Measurements from ENCODE around the gene TEX29. TPM values are rescaled to one million over a fixed set of nuclear protein-coding genes. Genes with fewer than 3 reads are reported as not detected.

TEX29 gene
- total RNA-seq (under 1 TPM in 1 of 4 donors, not detected in 3; 0.48 TPM), polyA plus RNA-seq (0.25 TPM)
- long read RNA-seq, donor 1, result 0 reads
- long read RNA-seq, donor 2, partial matches to known transcripts, result 1 of 1 reads
- long read RNA-seq, donor 2, other reads (novel, unspliced or antisense), result 0 of 1 reads
- long read RNA-seq, donor 3, result 0 reads
- long read RNA-seq, donor 4, result 0 reads

DNA sequence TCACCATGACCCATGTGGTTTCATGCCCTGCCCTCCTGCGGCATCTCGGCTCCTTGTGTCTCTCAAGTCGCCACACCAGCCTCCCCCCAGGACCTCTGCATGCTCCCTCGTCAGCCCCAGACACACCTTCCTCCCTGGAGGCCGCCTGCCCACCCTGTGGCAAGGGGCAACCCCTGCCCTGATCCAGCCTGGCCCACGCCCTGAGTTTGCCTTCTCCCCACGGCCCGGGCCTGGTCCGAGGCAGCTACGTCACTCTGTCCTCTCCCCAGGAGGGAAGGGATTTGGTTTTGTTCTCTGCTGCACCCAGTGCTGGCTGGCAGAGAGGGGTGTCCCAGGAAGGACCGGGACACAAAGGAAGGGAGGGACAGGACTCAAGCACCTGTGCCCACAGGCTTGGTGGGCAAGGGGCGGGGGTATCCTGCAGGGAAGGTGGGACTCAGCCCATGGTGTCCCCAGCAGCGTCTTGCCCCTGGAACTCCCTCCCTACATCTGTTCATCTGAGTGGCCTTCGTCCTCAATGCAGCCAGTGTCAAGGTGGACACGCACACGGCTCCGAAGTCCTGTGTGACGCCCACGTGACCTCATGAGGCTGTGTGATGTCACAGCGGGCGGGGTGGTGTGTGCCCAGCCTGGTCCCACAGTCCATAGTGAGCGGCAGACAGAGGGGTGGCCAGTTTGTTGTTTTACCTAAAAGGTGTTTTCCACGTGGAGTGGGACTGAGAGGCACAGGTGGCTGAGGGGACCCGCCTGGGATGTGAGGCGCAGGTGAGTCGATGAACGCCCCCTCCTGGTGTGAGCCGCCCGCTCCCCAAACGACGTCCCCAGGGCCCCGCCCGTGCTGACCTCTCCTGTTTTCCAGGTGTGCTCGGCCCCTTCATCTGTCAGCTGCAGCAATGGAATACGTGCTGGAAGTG is at the start of gene TEX29:
Gene TEX29 (plus strand): TSS at position 645 of the 914 bp plus-strand sequence. CDS start 249 bp downstream, at position 894.
- WGBS, result 80% methylated on average over 35 of the region's 35 CpGs
- Histone ChIP-seq H3K9me3 (ENCODE audit: control insufficient read depth, low read length) (no peaks in the 10 kb centered on the region), H3K4me3 (ENCODE audit: low read length) (no peak within 1 kb of the TSS), H3K27ac (ENCODE audit: low read length) (no peak within 1 kb of the TSS), H3K4me1 (ENCODE audit: control insufficient read depth, insufficient read depth, low read length) (no peaks in the 10 kb centered on the region), H3K27me3 (ENCODE audit: control insufficient read depth, insufficient read depth) (no peaks in the 10 kb centered on the region)
- intact Hi-C loops (cut with DNase I), result no loop called here
- ATAC-seq, result no peak
- DNase-seq, result no peak

DNA sequence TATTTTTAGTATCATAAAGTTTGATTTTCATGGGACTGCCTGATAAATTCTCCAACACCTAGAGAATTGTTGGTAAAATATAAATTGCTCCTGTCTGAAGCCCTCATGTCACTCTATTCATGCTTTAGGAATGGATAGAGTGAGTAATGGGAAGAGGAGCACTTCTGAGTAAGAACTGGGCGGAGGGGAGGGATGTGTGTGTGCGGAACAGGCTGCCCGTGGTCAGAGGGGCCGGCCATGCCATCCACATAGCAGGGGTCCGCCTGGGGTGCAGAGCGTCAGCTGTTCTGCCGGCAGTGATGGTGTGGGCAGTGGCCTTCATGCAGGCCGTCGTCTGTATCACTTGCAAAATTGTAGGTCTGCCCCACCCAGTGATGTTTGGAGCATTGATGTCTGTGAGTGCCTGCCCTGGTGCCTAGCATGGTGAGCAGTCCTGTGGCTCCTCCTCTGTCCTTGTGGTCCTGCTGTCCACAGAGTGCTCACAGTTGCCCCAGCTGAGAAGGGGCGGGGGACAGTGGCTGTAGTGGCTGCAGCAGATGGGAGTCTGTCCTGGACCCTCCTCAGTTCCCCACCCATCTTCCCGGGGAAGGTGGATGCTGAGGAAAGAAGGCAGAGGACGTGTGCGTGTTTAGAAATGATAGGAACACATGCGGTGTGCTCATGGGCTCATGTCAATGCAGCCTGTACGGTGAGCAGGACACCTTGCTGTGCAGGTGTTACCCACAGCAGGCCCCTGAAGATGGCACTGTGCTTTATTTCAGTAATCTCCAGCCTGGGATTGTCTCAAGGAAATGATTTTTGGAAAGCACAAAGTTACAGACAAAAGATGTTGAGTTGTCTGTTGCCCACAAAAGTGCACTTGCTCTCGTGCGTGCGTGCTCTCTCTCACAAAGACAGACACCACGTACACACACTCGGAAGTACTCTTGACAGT is 49.4 kb upstream of the TEX29 start:
- DNase-seq (no peak), ATAC-seq (peak; percentile 14 to 29)
- Histone ChIP-seq H3K4me3 (ENCODE audit: low read length) (no peak overlapping the region), H3K9me3 (ENCODE audit: control insufficient read depth, low read length) (no peaks in the 10 kb centered on the region), H3K27me3 (ENCODE audit: control insufficient read depth, insufficient read depth) (no peaks in the 10 kb centered on the region), H3K4me1 (ENCODE audit: control insufficient read depth, insufficient read depth, low read length) (peaks cover 4% of the 10 kb centered on the region), H3K27ac (ENCODE audit: low read length) (no peak overlapping the region)
- intact Hi-C loops (cut with DNase I), result no loop called here
- WGBS, result 89% methylated on average over 20 of the region's 20 CpGs

DNA sequence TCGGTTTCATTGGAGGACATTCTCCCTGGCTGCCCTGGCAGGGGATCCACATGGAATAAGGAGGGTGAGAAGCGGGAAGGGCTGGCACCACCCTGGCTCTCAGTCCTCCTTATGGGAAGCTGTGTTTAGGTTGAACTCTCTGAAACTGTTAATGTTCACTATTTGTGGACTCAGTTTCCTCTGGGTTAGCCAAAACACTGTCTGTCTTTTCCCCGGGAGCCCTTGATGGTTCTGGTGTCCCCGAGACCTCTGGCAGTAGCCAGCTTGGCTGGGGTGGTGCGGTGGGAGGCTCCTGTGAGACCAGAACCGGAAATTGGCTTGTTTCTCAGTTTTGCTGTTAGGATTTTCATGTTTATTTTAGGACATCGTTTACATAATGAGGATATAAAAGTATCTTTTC is 48.3 kb upstream of the TEX29 start:
- Histone ChIP-seq H3K4me1 (ENCODE audit: control insufficient read depth, insufficient read depth, low read length) (peaks cover 4% of the 10 kb centered on the region), H3K27me3 (ENCODE audit: control insufficient read depth, insufficient read depth) (no peaks in the 10 kb centered on the region), H3K27ac (ENCODE audit: low read length) (no peak overlapping the region), H3K9me3 (ENCODE audit: control insufficient read depth, low read length) (no peaks in the 10 kb centered on the region), H3K4me3 (ENCODE audit: low read length) (no peak overlapping the region)
- DNase-seq (no peak), ATAC-seq (peak in 1 of 2 donors; percentile 44)
- 58% methylated on average over 7 of the region's 7 CpGs for whole genome bisulfite sequencing
- intact Hi-C loops (cut with DNase I), result no loop called here

DNA sequence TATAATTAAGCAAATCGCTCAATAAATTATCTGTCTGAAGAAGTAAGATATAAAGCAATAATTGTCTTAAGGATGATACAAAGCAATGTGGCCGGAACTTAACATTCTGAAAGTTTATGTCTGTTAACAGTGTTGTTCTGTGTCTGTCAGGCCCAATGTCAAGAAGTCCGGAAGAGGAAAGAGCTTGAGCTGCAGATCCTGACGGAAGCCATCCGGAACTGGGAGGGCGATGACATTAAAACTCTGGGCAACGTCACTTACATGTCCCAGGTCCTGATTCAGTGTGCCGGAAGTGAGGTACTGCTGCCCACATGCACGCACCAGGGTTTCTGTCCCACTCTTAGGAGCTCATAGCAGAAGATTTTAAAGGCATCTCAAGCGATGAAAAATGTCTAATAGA is 45.1 kb upstream of the TEX29 start:
- peaks cover 4% of the 10 kb centered on the region for H3K4me1 ChIP-seq (ENCODE audit: control insufficient read depth, insufficient read depth, low read length)
- DNase-seq (no peak), ATAC-seq (no peak)
- no peaks in the 10 kb centered on the region for H3K9me3 ChIP-seq (ENCODE audit: control insufficient read depth, low read length)
- intact Hi-C loops (cut with DNase I), result no loop called here
- no peak overlapping the region for H3K27ac ChIP-seq (ENCODE audit: low read length)
- WGBS, result 62% methylated on average over 10 of the region's 10 CpGs
- no peaks in the 10 kb centered on the region for H3K27me3 ChIP-seq (ENCODE audit: control insufficient read depth, insufficient read depth)
- H3K4me3 ChIP-seq (ENCODE audit: low read length), result no peak overlapping the region

DNA sequence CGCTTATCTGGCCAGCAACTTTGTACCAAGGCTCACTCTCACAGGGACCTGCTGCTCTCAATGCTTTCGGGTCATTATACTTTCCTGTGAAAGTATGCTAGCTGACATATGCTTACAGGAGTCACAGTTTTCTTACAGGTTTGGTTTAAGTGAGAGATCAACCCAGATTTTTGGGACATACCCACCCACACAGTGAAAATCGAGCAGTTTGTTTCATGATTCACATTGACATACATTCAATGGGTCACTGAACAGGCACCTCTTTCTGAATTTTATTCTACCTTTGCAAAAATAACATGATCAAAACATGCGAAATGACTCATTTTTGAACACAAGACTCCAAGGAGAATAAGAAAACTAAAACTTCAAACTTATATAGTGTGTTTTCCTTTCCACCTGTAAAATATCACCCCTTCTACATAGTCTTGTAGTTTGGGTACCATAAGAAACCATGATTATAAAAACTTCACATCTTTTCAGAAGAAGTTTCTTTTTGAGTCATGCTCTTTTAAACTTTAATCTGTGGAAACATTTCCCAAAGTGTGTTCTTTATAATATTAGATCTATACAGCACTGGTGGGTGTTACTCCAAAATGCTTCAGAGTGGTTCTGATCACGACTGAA is 44.3 kb upstream of the TEX29 start:
- no peak for ATAC-seq
- no peak overlapping the region for H3K4me3 ChIP-seq (ENCODE audit: low read length)
- no peak overlapping the region for H3K27ac ChIP-seq (ENCODE audit: low read length)
- intact Hi-C loops (cut with DNase I), result no loop called here
- 93% methylated on average over 5 of the region's 5 CpGs for WGBS
- peaks cover 6% of the 10 kb centered on the region for H3K4me1 ChIP-seq (ENCODE audit: control insufficient read depth, insufficient read depth, low read length)
- H3K27me3 ChIP-seq (ENCODE audit: control insufficient read depth, insufficient read depth), result no peaks in the 10 kb centered on the region
- H3K9me3 ChIP-seq (ENCODE audit: control insufficient read depth, low read length), result no peaks in the 10 kb centered on the region
- no peak for DNase-seq

DNA sequence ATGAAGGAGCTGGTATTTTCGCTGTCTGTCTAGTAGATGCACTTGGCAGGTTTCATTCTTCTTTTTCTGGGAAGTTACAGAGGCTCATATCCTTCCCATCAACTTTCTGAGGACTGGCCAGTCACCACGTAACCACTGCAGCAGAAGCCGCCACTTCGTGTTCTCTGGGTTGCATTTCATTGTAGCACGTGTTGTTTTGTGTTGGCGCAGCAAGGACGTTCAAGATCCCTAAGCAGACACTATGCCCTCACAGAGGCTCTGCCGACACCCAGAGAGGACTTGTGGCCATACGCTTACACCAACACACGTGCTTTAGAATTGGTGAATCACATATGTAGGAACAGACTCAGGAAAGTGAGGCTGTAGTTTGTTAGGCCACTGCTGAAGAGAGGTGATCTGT is 42.2 kb upstream of the TEX29 start:
- intact Hi-C loops (cut with DNase I), result no loop called here
- peak; percentile 32 to 45 for ATAC-seq
- Histone ChIP-seq H3K4me1 (ENCODE audit: control insufficient read depth, insufficient read depth, low read length) (peaks cover 4% of the 10 kb centered on the region), H3K27ac (ENCODE audit: low read length) (peak overlapping the region; percentile 96), H3K27me3 (ENCODE audit: control insufficient read depth, insufficient read depth) (no peaks in the 10 kb centered on the region), H3K4me3 (ENCODE audit: low read length) (no peak overlapping the region), H3K9me3 (ENCODE audit: control insufficient read depth, low read length) (no peaks in the 10 kb centered on the region)
- 71% methylated on average over 10 of the region's 10 CpGs for WGBS
- peak in 1 of 3 donors; percentile 54 for DNase-seq

DNA sequence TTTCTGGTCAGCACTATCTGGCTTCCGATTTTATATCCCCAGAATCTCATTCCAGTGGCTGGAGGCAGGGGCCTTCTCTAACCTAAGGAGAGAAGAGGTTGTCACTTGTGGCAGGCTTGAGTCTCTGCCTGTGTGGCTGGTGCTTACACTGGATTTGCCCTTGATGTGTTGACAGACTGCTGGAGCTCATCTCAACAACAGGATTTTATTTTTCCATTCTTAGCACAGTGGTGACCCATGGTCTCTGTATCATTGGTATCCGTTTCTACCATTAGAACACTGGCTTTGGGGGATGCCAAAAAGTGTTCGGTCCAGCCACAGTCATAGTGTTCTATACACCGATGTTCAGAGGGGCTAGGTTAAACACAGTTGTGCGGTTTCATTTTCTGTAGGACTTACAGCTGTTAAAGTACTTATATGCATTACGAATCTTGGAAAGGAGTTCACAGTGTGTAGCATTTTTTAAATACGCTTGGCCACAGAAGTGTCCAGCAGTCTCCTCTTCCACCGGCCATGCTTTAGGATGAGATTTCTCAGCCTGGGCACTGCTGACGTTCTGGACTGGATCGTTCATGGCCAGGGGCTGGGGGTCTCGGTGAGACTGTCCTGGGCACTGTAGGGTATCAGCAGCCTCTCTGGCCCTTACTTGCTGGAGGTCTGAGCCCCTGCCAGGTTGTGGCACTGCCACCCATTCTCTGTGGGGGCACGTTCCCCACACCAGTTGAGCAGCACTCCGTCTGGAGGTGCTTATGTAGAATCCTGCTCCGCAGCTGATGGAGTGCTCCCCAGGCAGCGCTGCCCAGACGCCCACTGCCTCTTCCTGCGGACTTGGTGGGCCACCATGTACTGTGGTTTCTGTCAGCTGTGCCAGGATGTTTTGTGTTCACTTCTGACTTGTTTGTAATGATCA is 41.4 kb upstream of the TEX29 start:
- ATAC-seq (peak; percentile 68 to 73), DNase-seq (peak in 1 of 3 donors; percentile 40)
- Histone ChIP-seq H3K9me3 (ENCODE audit: control insufficient read depth, low read length) (no peaks in the 10 kb centered on the region), H3K27ac (ENCODE audit: low read length) (peak overlapping the region; percentile 96), H3K4me1 (ENCODE audit: control insufficient read depth, insufficient read depth, low read length) (peaks cover 4% of the 10 kb centered on the region), H3K27me3 (ENCODE audit: control insufficient read depth, insufficient read depth) (no peaks in the 10 kb centered on the region), H3K4me3 (ENCODE audit: low read length) (no peak overlapping the region)
- 73% methylated on average over 17 of the region's 17 CpGs for WGBS
- intact Hi-C loops (cut with DNase I), result no loop called here

DNA sequence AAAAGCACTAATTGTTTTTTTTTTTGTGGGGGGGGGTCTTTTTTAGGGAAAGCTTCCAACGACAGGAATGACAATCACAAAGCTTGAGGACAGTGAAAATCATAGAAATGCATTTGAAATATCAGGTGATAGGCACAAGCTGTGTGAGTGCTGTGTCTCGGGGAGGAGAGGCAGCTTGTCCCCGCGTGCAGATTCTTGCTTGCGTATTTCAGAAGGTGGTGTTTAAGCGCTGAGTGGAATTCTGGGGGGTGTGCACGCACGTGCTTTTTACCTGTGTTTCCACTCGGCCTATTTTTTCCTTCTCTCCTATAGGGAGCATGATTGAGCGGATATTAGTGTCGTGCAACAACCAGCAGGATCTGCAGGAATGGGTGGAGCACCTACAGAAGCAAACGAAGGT is 40.2 kb upstream of the TEX29 start:
- peak overlapping the region; percentile 79 for H3K27ac ChIP-seq (ENCODE audit: low read length)
- intact Hi-C loops (cut with DNase I), result no loop called here
- H3K4me1 ChIP-seq (ENCODE audit: control insufficient read depth, insufficient read depth, low read length), result peaks cover 4% of the 10 kb centered on the region
- ATAC-seq (no peak), DNase-seq (no peak)
- H3K4me3 ChIP-seq (ENCODE audit: low read length), result no peak overlapping the region
- no peaks in the 10 kb centered on the region for H3K9me3 ChIP-seq (ENCODE audit: control insufficient read depth, low read length)
- no peaks in the 10 kb centered on the region for H3K27me3 ChIP-seq (ENCODE audit: control insufficient read depth, insufficient read depth)
- WGBS, result 69% methylated on average over 12 of the region's 12 CpGs

DNA sequence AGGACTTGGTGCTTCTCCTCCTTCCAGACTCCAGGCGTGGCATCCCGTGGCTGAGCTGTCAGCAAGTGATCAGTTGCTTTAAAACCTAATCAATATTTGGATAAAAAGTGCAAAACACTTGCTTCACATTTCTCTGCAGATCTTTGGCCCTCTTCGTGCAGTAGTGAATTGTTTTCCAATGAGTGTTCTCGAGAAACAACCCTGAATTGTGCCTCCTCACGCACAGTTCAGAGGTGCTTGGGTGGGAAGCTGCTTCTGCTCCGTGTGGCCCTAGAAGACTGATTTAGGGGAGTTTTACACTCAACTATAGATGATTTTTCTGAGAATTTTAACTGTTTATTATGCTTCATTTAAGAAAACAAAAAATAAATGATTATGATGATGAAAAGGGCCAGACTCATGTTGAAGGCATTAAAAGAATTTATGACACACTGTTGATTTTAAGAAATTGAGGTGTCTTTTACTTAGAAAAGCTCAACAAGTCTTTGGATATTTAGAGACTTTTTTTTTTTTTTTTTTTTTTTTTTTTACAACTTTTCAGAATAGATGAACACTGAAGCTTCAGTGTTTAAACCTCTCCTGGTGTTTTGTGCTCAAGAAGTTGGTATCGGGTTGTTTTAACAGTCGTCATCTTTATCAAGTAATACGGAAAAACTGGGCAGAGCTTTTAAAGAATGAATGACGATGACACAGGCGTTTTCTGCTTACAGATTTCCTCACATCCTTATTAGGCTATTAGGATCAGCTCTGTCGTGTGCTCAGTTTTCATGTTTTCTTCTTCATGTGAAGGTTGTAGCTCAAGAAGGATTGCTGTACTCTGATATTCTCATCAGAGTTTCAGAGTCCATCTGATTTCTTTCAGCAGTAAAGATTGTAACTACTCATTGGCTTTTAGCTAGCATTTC is 39.5 kb upstream of the TEX29 start:
- ATAC-seq, result no peak
- Histone ChIP-seq H3K27me3 (ENCODE audit: control insufficient read depth, insufficient read depth) (no peaks in the 10 kb centered on the region), H3K4me1 (ENCODE audit: control insufficient read depth, insufficient read depth, low read length) (peaks cover 4% of the 10 kb centered on the region), H3K4me3 (ENCODE audit: low read length) (no peak overlapping the region), H3K9me3 (ENCODE audit: control insufficient read depth, low read length) (no peaks in the 10 kb centered on the region), H3K27ac (ENCODE audit: low read length) (peak overlapping the region; percentile 79)
- intact Hi-C loops (cut with DNase I), result no loop called here
- WGBS, result 52% methylated on average over 12 of the region's 12 CpGs
- no peak for DNase-seq

Data from right cardiac atrium (tissue), 5 donors.